ENCODE results near the gene PODXL. TPM values are rescaled to one million over a fixed set of nuclear protein-coding genes. Genes with fewer than 3 reads are reported as not detected.
"Not testable (repeated sequence)": the region's sequence is repeated elsewhere in the genome, so short reads cannot be mapped to it uniquely, and the experiment has no call there.

Gene PODXL
- total RNA-seq, 1 donor from 2014 or later, result 43.7 TPM

DNA sequence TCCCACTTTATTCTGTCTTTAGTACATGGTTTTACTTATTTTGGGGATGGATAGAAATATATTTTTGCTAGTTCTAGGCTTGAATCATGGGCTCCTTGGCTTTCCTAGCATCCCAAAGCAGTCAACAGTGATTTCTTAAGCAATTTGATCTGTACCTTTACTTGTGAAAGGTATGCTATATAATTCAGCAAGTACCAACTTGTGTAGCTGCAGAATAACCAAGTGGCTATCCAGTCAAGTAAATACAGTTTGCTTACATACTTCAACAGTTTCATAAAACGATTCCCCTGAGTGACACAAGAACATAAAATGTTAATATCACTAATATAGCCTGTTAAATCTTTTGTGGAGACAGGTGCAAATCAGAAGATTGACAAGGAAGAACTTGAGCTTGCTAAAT, 67.2 kb downstream of the PODXL start:
- DNase-seq, result no peak

- DNase-seq, result no peak
These were observed 68.1 kb downstream of the PODXL start for GRCh38 chr7:131488361-131488760.

- DNase-seq, result no peak
These were observed 69.2 kb downstream of the PODXL start for GRCh38 chr7:131487217-131487616.

GRCh38 chr7:131486346-131486745, 70.1 kb downstream of the PODXL start:
- DNase-seq, result no peak

GRCh38 chr7:131483586-131483985, 72.8 kb downstream of the PODXL start:
- no peak for DNase-seq

DNA sequence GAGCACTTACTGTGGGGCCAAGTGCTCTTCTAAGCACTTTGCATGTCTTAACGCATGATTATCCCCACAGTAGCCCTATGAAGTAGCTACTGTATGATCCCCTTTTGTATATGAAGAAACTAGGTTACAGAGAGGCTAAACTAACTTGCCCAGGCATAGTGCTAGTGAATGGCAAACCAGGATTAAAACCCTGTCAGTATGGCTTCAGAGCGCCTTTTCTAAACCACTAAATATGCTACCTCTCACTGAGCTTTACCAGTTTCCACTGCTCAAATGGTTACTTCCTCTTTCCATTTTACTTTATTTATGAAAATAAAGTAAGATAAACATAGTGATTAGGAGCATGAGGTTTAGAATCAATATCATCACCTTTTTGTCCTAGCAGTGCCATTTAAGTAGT, 73.6 kb downstream of the PODXL start:
- DNase-seq, result no peak

GRCh38 chr7:131480384-131481315, 75.8 kb downstream of the PODXL start:
- DNase-seq, result no peak

- DNase-seq, result no peak
These were observed 79.7 kb downstream of the PODXL start for GRCh38 chr7:131476740-131477139.

GRCh38 chr7:131471250-131472004, 85.0 kb downstream of the PODXL start:
- no peak for DNase-seq

DNA sequence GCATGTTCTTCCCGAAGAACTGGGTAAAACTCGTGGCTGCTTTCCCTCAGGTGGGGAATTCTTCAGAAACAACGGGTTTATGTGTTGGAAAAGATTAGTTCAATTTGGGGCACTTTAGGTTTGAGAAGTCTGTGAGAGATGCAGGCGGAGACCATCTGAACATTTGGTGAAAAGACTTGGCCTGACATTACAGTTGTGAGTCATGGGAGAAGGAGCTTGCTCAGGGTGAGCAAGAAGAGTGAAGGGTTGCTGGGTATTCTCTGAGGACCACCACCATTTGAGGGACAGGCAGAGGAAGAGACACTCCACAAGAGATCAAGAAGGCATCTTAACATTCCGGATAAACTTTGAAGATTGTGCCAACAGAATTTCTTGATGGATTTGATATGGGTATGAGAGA, 88.6 kb downstream of the PODXL start:
- DNase-seq, result no peak

GRCh38 chr7:131466735-131467365, 89.6 kb downstream of the PODXL start:
- no peak for DNase-seq

- DNase-seq, result not testable (repeated sequence)
These were observed 93.7 kb downstream of the PODXL start for GRCh38 chr7:131462715-131463114.

DNA sequence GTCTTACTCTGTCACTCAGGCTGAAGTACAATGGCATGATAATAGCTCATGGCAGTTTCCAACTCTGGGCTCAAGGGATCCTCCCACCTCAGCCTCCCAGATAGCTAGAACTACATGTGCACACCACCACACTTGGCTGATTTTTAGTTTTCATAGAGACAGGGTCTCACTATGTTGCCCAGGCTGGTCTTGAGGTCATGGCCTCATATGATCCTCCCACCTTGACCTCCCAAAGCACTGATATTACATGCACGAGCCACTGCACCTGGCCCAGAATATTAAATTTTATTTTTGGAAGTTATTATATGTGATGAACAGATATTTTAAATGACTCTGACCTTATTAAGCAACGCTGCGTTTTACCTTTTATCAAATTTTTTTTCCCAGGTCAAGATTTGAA, 94.4 kb downstream of the PODXL start:
- no peak for DNase-seq

GRCh38 chr7:131459256-131459655, 97.2 kb downstream of the PODXL start:
- DNase-seq, result no peak

DNA sequence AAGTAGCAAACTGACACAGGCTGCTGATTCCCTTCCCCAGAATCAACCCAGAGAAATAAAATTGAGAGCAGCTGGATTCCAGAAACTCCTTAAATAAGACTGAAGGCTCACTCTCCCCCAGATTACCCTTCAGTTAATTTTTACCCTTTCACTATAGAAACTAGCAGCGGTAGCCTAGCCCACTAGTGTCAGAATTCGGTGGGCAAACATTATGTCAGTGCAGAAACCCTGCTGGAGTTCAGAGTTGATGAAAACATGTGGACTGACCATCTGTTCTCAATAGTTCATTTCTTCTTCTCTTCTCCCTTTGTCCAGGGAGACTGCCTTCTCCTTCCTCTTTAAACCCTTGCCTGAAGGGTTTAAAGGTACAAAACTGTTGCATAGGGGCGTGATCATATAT, 100.1 kb downstream of the PODXL start:
- DNase-seq, result no peak

DNA sequence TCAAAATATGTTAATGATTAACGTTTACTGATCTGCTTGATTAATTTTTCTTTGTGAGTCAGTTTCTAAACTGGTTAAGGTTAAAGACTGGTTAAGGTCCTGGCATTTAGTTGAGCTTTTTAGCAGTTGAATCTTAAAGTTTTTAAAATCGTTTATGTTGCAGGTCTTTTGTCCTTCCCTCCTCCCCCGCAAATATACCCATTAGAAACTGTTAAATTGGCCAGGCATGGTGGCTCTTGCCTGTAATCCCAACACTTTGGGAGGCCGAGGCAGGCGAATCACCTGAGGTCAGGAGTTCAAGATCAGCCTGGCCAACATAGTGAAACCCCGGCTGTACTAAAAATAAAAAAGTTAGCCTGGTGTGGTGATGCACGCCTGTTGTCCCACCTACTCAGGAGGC, 100.9 kb downstream of the PODXL start:
- DNase-seq, result no peak

- DNase-seq, result no peak
These were observed 101.4 kb downstream of the PODXL start for GRCh38 chr7:131455001-131455400.

GRCh38 chr7:131454498-131454897, 101.9 kb downstream of the PODXL start:
- no peak for DNase-seq

Other genes with a start within 250 kb of the PODXL start
- gene MKLN1, start 228.8 kb downstream of the PODXL start, total RNA-seq, result 63.8 TPM